Measurements from ENCODE around the gene CALR3. TPM values are rescaled to one million over a fixed set of nuclear protein-coding genes. Genes with fewer than 3 reads are reported as not detected.

CALR3 gene
- total and polyA plus RNA-seq, 2 of the 13 experiments (the other 11 are each of a cell fraction or from before 2014, with no cell fraction given), result not detected

GRCh38 chr19:16446724-16447368 is 49.1 kb downstream of the CALR3 start (continued):
- TF ChIP-seq RXRA (CRISPR knock-in tag; IDR thresholded peaks at IDR 0.05), result peak; percentile 42; the same call in 1 of the 2 replicates
- no peak for TF ChIP-seq ZNF329 (CRISPR knock-in tag; IDR thresholded peaks at IDR 0.05; ENCODE audit: low read depth)
- TF ChIP-seq ZNF343 (CRISPR knock-in tag; IDR thresholded peaks at IDR 0.05), result no peak
- TF ChIP-seq THAP11 (CRISPR knock-in tag; IDR thresholded peaks at IDR 0.05), result peak; percentile 69; the same call in 1 of the 2 replicates
- TF ChIP-seq NCOA2 (CRISPR knock-in tag; IDR thresholded peaks at IDR 0.05), result peak; percentile 62
- no peak for TF ChIP-seq ZNF225 (CRISPR knock-in tag; IDR thresholded peaks at IDR 0.05)
- TF ChIP-seq ZNF446 (CRISPR knock-in tag; IDR thresholded peaks at IDR 0.05), result no peak
- peak; percentile 49; the same call in 1 of the 2 replicates for TF ChIP-seq TFDP2 (CRISPR knock-in tag; IDR thresholded peaks at IDR 0.05)
- no peak for TF ChIP-seq AGO1 (IDR thresholded peaks at IDR 0.05; ENCODE audit: low read depth, low read length, poor library complexity, severe bottlenecking)
- TF ChIP-seq GLMP (CRISPR knock-in tag; IDR thresholded peaks at IDR 0.05; ENCODE audit: borderline replicate concordance), result no peak
- TF ChIP-seq ZMYM3 (CRISPR knock-in tag; IDR thresholded peaks at IDR 0.05), result no peak
- no peak for TF ChIP-seq SRSF1 (optimal IDR thresholded peaks at IDR 0.05; ENCODE audit: low read depth, low read length)
- peak; percentile 61 for TF ChIP-seq RARA (CRISPR knock-in tag; IDR thresholded peaks at IDR 0.05)
- no peak for TF ChIP-seq MEIS2 (CRISPR knock-in tag; IDR thresholded peaks at IDR 0.05)
- TF ChIP-seq RFX5 (IDR thresholded peaks at IDR 0.05; ENCODE audit: low read depth, low read length), result no peak
- no peak for TF ChIP-seq TARDBP (CRISPR knock-in tag; IDR thresholded peaks at IDR 0.05)
- TF ChIP-seq MAZ (IDR thresholded peaks at IDR 0.05; ENCODE audit: borderline replicate concordance, low read depth, low read length), result no peak
- peak; percentile 51; the same call in 1 of the 2 replicates for TF ChIP-seq MAZ (CRISPR knock-in tag; IDR thresholded peaks at IDR 0.05; ENCODE audit: low read depth)
- no peak for TF ChIP-seq ZBTB34 (CRISPR knock-in tag; IDR thresholded peaks at IDR 0.05)
- TF ChIP-seq, protein P1, sequence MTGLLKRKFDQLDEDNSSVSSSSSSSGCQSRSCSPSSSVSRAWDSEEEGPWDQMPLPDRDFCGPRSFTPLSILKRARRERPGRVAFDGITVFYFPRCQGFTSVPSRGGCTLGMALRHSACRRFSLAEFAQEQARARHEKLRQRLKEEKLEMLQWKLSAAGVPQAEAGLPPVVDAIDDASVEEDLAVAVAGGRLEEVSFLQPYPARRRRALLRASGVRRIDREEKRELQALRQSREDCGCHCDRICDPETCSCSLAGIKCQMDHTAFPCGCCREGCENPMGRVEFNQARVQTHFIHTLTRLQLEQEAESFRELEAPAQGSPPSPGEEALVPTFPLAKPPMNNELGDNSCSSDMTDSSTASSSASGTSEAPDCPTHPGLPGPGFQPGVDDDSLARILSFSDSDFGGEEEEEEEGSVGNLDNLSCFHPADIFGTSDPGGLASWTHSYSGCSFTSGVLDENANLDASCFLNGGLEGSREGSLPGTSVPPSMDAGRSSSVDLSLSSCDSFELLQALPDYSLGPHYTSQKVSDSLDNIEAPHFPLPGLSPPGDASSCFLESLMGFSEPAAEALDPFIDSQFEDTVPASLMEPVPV (CRISPR knock-in tag; IDR thresholded peaks at IDR 0.05), result no peak
- TF ChIP-seq STAT6 (CRISPR knock-in tag; IDR thresholded peaks at IDR 0.05; ENCODE audit: borderline replicate concordance), result no peak; the same call in 1 of the 2 replicates
- no peak for TF ChIP-seq ZNF660 (CRISPR knock-in tag; IDR thresholded peaks at IDR 0.05; ENCODE audit: borderline replicate concordance, low read depth)
